SK-N-SH (cell line): ENCODE data around the gene MORC1. TPM values are rescaled to one million over a fixed set of nuclear protein-coding genes. Genes with fewer than 3 reads are reported as not detected.

Experiments
- CTCF ChIA-PET: fragments of 300-600, 350-600 bp; formaldehyde crosslinking; extraction: SDS; loops from one replicate; lab custom pipeline; 2021; lab: Yijun Ruan, JAX
- POLR2A ChIA-PET: fragments of 350-600 bp; sonication (Branson Sonifier 250); formaldehyde crosslinking; extraction: SDS; loops from one replicate; lab custom pipeline; 2020; ENCODE audit warnings: antibody characterized with exemption, inconsistent platforms; lab: Yijun Ruan, JAX
- DNase-seq: peaks from one replicate; pipeline ENCODE4 v3.0.0; 2012
- H2AFZ ChIP-seq: fragments of 200-600 bp; sonication (generic); 2 replicates; pipeline ENCODE4 v1.8.1; 2016; ENCODE audit warnings: antibody characterized with exemption, mild to moderate bottlenecking, low read depth
- H3F3A ChIP-seq: fragments of 200-600 bp; sonication (generic); replicated peaks from 2 replicates; pipeline ENCODE3; 2016; ENCODE audit warnings: antibody characterized with exemption, mild to moderate bottlenecking; ENCODE audit not compliant: insufficient read depth
- H3K27ac ChIP-seq, 2 experiments: fragments of 200-500 bp in 1 of 2; fragments of 200-600 bp in 1 of 2; sonication (Bioruptor generic) in 1 of 2; sonication (generic), shearing (Covaris generic) in 1 of 2; 2 replicates each; pipeline versions ENCODE4 v1.5.1 to v1.6.1; 2014 to 2016; ENCODE audit warnings: low read depth in 2 of 2, inconsistent platforms in 1 of 2, low read length in 1 of 2, mild to moderate bottlenecking in 1 of 2, mixed read lengths in 1 of 2
- H3K27me3 ChIP-seq: fragments of 200-600 bp; sonication (generic), shearing (Covaris generic); 2 replicates; pipeline ENCODE4 v1.6.1; 2016; ENCODE audit warnings: mixed run types; ENCODE audit not compliant: insufficient read depth
- H3K36me3 ChIP-seq, 2 experiments: fragments of 200-500 bp in 1 of 2; fragments of 200-600 bp in 1 of 2; sonication (Bioruptor generic) in 1 of 2; sonication (generic) in 1 of 2; replicated peaks in 1 of 2; 2 replicates each; pipeline versions ENCODE3 to v1.5.1; 2014 to 2016; ENCODE audit warnings: low read length in 1 of 2, mild to moderate bottlenecking in 1 of 2; ENCODE audit not compliant: insufficient read depth in 2 of 2, control insufficient read depth in 1 of 2
- H3K4me1 ChIP-seq, 2 experiments: fragments of 200-500 bp in 1 of 2; fragments of 200-600 bp in 1 of 2; sonication (Bioruptor generic) in 1 of 2; sonication (generic), shearing (Covaris generic) in 1 of 2; 2 replicates each; pipeline versions ENCODE4 v1.5.1 to v1.6.1; 2014 to 2016; ENCODE audit warnings: low read depth in 1 of 2, low read length in 1 of 2, mixed run types in 1 of 2; ENCODE audit not compliant: insufficient read depth in 2 of 2, control insufficient read depth in 1 of 2
- H3K4me2 ChIP-seq: fragments of 200-600 bp; sonication (generic), shearing (Covaris generic); 2 replicates; pipeline ENCODE4 v1.6.1; 2017; ENCODE audit warnings: mixed run types
- H3K4me3 ChIP-seq, 2 experiments: fragments of 200-500 bp in 1 of 2; fragments of 200-600 bp in 1 of 2; sonication (Bioruptor generic) in 1 of 2; sonication (generic), shearing (Covaris generic) in 1 of 2; 2 replicates each; pipeline versions ENCODE4 v1.5.1 to v1.8.1; 2014 to 2016; ENCODE audit warnings: low read depth in 2 of 2, inconsistent platforms in 1 of 2, low read length in 1 of 2, mild to moderate bottlenecking in 1 of 2, mixed read lengths in 1 of 2, moderate library complexity in 1 of 2
- H3K79me2 ChIP-seq: fragments of 200-600 bp; sonication (generic); 2 replicates; pipeline ENCODE4 v1.8.1; 2017; ENCODE audit warnings: mild to moderate bottlenecking; ENCODE audit not compliant: insufficient read depth
- H3K9ac ChIP-seq: fragments of 200-600 bp; sonication (generic); 2 replicates; pipeline ENCODE4 v1.6.1; 2017; ENCODE audit warnings: mixed run types
- H3K9me2 ChIP-seq: fragments of 200-600 bp; sonication (generic); 2 replicates; pipeline ENCODE4 v1.6.1; 2017; ENCODE audit warnings: mixed run types
- H3K9me3 ChIP-seq: fragments of 200-600 bp; sonication (generic); 2 replicates; pipeline ENCODE4 v1.6.1; 2017; ENCODE audit warnings: mixed run types, mild to moderate bottlenecking, moderate library complexity
- H4K20me1 ChIP-seq: fragments of 200-600 bp; sonication (generic); 2 replicates; pipeline ENCODE4 v1.6.1; 2017; ENCODE audit warnings: mild to moderate bottlenecking, mixed run types; ENCODE audit not compliant: insufficient read depth
- CHD2 ChIP-seq: fragments of 150-350 bp; IDR thresholded peaks from 2 replicates; pipeline ENCODE4 v1.6.1; 2018; ENCODE audit warnings: low read length; ENCODE audit not compliant: partially characterized antibody
- CTCF ChIP-seq: fragments of 200-600 bp; sonication (generic); IDR thresholded peaks from 2 replicates; pipeline ENCODE4 v1.6.1; 2017; ENCODE audit warnings: antibody characterized with exemption, mild to moderate bottlenecking, moderate library complexity
- FOXJ3 ChIP-seq: sonication (generic); formaldehyde crosslinking; IDR thresholded peaks from 2 replicates; pipeline ENCODE4 v1.5.1; 2020; ENCODE audit warnings: mild to moderate bottlenecking, missing genetic modification reagents
- GABPA ChIP-seq: IDR thresholded peaks from 2 replicates; pipeline ENCODE4 v1.4.0; 2012; ENCODE audit warnings: low read depth, mild to moderate bottlenecking
- JUND ChIP-seq: IDR thresholded peaks from 2 replicates; pipeline ENCODE4 v1.4.0; 2012
- MXI1 ChIP-seq: IDR thresholded peaks from 2 replicates; pipeline ENCODE4 v1.6.1; 2012; ENCODE audit warnings: mild to moderate bottlenecking, low read depth, low read length, improper control_type of control experiment
- NRF1 ChIP-seq: IDR thresholded peaks from 2 replicates; pipeline ENCODE4 v1.6.1; 2012; ENCODE audit warnings: low read depth, mild to moderate bottlenecking, low read length
- PBX3 ChIP-seq: IDR thresholded peaks from 2 replicates; pipeline ENCODE4; 2012
- POLR2AphosphoS5 ChIP-seq: IDR thresholded peaks from 2 replicates; pipeline ENCODE4 v1.6.1; 2012; ENCODE audit warnings: low read depth, low read length
- RAD21 ChIP-seq: IDR thresholded peaks from 2 replicates; pipeline ENCODE4 v1.6.1; 2012; ENCODE audit warnings: mild to moderate bottlenecking, low read length
- REST ChIP-seq: IDR thresholded peaks from 2 replicates; pipeline ENCODE4 v1.6.1; 2012; ENCODE audit warnings: mild to moderate bottlenecking, low read depth, low read length, moderate library complexity
- RFX5 ChIP-seq: IDR thresholded peaks from 2 replicates; pipeline ENCODE4 v1.6.1; 2012; ENCODE audit warnings: mild to moderate bottlenecking, improper control_type of control experiment, low read length
- SIN3A ChIP-seq: IDR thresholded peaks from 2 replicates; pipeline ENCODE4 v1.6.1; 2012; ENCODE audit warnings: low read depth, mild to moderate bottlenecking, low read length, moderate library complexity, borderline replicate concordance
- SMC3 ChIP-seq: IDR thresholded peaks from 2 replicates; pipeline ENCODE4 v1.6.1; 2012; ENCODE audit warnings: low read depth, low read length, improper control_type of control experiment
- TAF1 ChIP-seq: IDR thresholded peaks from 2 replicates; pipeline ENCODE4 v1.6.1; 2012; ENCODE audit warnings: low read depth, mild to moderate bottlenecking, low read length, moderate library complexity, borderline replicate concordance
- TCF12 ChIP-seq: IDR thresholded peaks from 2 replicates; pipeline ENCODE4 v1.4.0; 2012
- YY1 ChIP-seq: IDR thresholded peaks from 2 replicates; pipeline ENCODE4 v1.4.0; 2012; ENCODE audit warnings: low read depth, mild to moderate bottlenecking
- WGBS: methylation state at CpG from one replicate; pipeline ENCODE4 v1.1.6; 2017; ENCODE audit warnings: low lambda C conversion rate; 5-methylcytosine and 5-hydroxymethylcytosine counted together
- polyA plus RNA-seq, 3 experiments: library from polyadenylated mRNA; depleted of rRNA; stranded (reverse); fragments of >200 nt; gene quantifications; 2 replicates each; pipeline ENCODE4 v1.2.3, GENCODE V29; 2012

Gene MORC1
- polyA plus RNA-seq, 1 of the 3 experiments (the other 2 are of a cell fraction) = not detected

GRCh38 chr3:108914774-108915641 lies 202.9 kb downstream of the MORC1 start:
- no peak overlapping the region for H3K27ac ChIP-seq
- no peaks in the 10 kb centered on the region for H3F3A ChIP-seq
- H3K9me3 ChIP-seq = no peaks in the 10 kb centered on the region
- DNase-seq = peak; percentile 72
- no peaks in the 10 kb centered on the region for H4K20me1 ChIP-seq
- H3K79me2 ChIP-seq = no peaks in the 10 kb centered on the region
- H3K27me3 ChIP-seq = no peaks in the 10 kb centered on the region
- WGBS = 25% methylated on average over 6 of the region's 6 CpGs
- no peak overlapping the region for H2AFZ ChIP-seq
- no peak for TF ChIP-seq TAF1
- TF ChIP-seq PBX3 = no peak
- TF ChIP-seq YY1 = no peak
- TF ChIP-seq SMC3 = peak; percentile 92
- TF ChIP-seq MXI1 = peak; percentile 78
- no peak for TF ChIP-seq TCF12
- TF ChIP-seq REST = no peak
- TF ChIP-seq NRF1 = no peak
- TF ChIP-seq FOXJ3 (CRISPR knock-in tag) = no peak
- no peak for TF ChIP-seq SIN3A
- TF ChIP-seq POLR2AphosphoS5 = no peak
- TF ChIP-seq GABPA = no peak
- TF ChIP-seq CHD2 = no peak
- TF ChIP-seq RAD21 = peak; percentile 94
- TF ChIP-seq RFX5 = no peak
- TF ChIP-seq JUND = no peak
- TF ChIP-seq CTCF = peak; percentile 91
- no peak overlapping the region; a peak in 1 of 4 replicates for H3K4me3 ChIP-seq
- H3K9ac ChIP-seq = no peak overlapping the region
- H3K4me2 ChIP-seq = no peak overlapping the region
- H3K4me1 ChIP-seq = 0 out of 4 replicates have a peak, but pooled peaks cover 0 to 4% of the 10 kb centered on the region in 2 experiments
- ChIA-PET CTCF (interaction anchor here (0.6 to 11.8 kb wide), 68 partner anchors 9 to 457 kb away, joined by 3 to 199 read pairs (median 4); partner anchors contain the start of genes CIP2A and DZIP3), POLR2A (no interaction called here)
- no peaks in the 10 kb centered on the region for H3K36me3 ChIP-seq
- no peaks in the 10 kb centered on the region for H3K9me2 ChIP-seq
